ENCODE measurements around the gene DHX9. TPM values are rescaled to one million over a fixed set of nuclear protein-coding genes. Genes with fewer than 3 reads are reported as not detected.

The DHX9 gene
- total RNA-seq, 1 donor from 2014 or later = 88.6 TPM

DNA sequence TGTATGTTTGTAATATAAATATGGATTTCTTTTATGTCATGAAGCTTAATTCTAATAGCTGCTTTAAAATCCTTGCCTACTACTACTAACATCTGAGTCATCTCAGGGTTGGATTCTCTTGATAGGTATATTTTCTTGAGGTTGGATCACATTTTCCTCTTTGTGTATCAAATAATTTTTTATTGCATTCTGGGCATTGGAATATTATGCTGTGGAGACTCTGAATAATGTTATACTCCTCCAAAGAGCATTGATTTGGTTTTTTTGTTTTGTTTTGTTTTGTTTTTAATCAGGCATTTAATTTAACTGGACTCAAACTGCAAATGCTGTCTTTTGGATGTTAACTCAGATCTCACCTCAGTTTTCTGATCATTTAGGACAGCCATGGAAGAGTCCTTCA lies 8.0 kb downstream of the DHX9 start:
- TF ChIP-seq, protein P1, sequence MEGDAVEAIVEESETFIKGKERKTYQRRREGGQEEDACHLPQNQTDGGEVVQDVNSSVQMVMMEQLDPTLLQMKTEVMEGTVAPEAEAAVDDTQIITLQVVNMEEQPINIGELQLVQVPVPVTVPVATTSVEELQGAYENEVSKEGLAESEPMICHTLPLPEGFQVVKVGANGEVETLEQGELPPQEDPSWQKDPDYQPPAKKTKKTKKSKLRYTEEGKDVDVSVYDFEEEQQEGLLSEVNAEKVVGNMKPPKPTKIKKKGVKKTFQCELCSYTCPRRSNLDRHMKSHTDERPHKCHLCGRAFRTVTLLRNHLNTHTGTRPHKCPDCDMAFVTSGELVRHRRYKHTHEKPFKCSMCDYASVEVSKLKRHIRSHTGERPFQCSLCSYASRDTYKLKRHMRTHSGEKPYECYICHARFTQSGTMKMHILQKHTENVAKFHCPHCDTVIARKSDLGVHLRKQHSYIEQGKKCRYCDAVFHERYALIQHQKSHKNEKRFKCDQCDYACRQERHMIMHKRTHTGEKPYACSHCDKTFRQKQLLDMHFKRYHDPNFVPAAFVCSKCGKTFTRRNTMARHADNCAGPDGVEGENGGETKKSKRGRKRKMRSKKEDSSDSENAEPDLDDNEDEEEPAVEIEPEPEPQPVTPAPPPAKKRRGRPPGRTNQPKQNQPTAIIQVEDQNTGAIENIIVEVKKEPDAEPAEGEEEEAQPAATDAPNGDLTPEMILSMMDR (IDR thresholded peaks at IDR 0.05) = no peak
- TF ChIP-seq POLR2AphosphoS5 (IDR thresholded peaks at IDR 0.05; ENCODE audit: insufficient read depth in 1 of 2, low read depth in 1 of 2) (no peak), POLR2A (IDR thresholded peaks at IDR 0.05) (no peak)
- peaks cover 0 to 73% of the 10 kb centered on the region in 2 donors for H3K36me3 ChIP-seq
- intact Hi-C loops (cut with DNase I) = no loop called here
- H3K9me3 ChIP-seq = no peaks in the 10 kb centered on the region
- no peak for DNase-seq (ENCODE audit: extremely low spot score in 2 of 2)
- H3K4me3 ChIP-seq = no peak overlapping the region
- H3K27me3 ChIP-seq = no peaks in the 10 kb centered on the region
- no peak overlapping the region for H3K27ac ChIP-seq
- peaks cover 38% of the 10 kb centered on the region for H3K4me1 ChIP-seq

DNA sequence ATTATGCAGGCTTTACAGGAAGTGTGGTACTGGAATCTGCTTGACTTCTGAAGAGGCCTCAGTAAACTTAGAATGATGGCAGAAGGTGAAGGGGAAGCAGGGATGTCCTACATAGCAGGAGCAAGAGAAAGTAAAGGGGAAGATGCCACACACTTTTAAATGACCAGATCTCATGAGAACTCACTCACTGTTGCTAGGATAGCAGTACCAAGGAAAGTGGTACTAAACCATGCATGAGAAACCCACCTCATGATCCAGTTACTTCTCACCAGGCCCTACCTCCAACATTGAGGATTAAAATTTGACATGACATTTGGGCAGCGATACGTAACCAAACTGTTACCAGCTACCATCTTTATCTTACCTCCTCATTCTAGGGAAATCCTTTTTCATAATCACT lies 9.6 kb downstream of the DHX9 start:
- no peak overlapping the region for H3K4me3 ChIP-seq
- no peak for DNase-seq (ENCODE audit: extremely low spot score in 2 of 2)
- no peaks in the 10 kb centered on the region for H3K27me3 ChIP-seq
- intact Hi-C loops (cut with DNase I) = no loop called here
- no peak overlapping the region for H3K27ac ChIP-seq
- peaks cover 22% of the 10 kb centered on the region for H3K4me1 ChIP-seq
- H3K36me3 ChIP-seq = peaks cover 0 to 84% of the 10 kb centered on the region in 2 donors
- TF ChIP-seq POLR2A (IDR thresholded peaks at IDR 0.05) (no peak), POLR2AphosphoS5 (IDR thresholded peaks at IDR 0.05; ENCODE audit: insufficient read depth in 1 of 2, low read depth in 1 of 2) (no peak)
- TF ChIP-seq, protein P1 (IDR thresholded peaks at IDR 0.05) = no peak
- no peaks in the 10 kb centered on the region for H3K9me3 ChIP-seq

DNA sequence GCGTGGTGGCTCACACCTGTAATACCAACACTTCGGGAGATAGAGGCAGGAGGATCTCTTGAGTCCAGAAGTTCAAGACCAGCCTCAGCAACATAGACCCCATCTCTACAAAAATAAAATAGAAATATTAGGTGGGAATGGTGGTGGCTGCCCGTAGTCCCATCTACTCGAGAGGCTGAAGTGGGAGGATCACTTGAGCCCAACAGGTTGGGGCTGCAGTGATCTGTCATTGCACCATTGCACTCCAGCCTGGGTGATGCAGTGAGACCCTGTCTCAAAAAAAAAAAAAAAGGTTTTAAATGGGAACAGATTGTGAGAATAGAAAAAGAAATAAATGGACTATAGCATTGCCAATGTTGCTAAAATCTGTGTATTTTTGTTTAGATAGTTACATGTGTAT lies 11.2 kb downstream of the DHX9 start:
- H3K4me3 ChIP-seq = no peak overlapping the region
- TF ChIP-seq POLR2AphosphoS5 (IDR thresholded peaks at IDR 0.05; ENCODE audit: insufficient read depth in 1 of 2, low read depth in 1 of 2) = no peak
- TF ChIP-seq, protein P1 (IDR thresholded peaks at IDR 0.05) = no peak
- no peak for TF ChIP-seq POLR2A (IDR thresholded peaks at IDR 0.05)
- peaks cover 0 to 86% of the 10 kb centered on the region in 2 donors for H3K36me3 ChIP-seq
- DNase-seq (ENCODE audit: extremely low spot score in 2 of 2) = no peak
- peaks cover 9% of the 10 kb centered on the region for H3K4me1 ChIP-seq
- H3K27ac ChIP-seq = no peak overlapping the region
- H3K27me3 ChIP-seq = no peaks in the 10 kb centered on the region
- intact Hi-C loops (cut with DNase I) = no loop called here
- no peaks in the 10 kb centered on the region for H3K9me3 ChIP-seq

DNA sequence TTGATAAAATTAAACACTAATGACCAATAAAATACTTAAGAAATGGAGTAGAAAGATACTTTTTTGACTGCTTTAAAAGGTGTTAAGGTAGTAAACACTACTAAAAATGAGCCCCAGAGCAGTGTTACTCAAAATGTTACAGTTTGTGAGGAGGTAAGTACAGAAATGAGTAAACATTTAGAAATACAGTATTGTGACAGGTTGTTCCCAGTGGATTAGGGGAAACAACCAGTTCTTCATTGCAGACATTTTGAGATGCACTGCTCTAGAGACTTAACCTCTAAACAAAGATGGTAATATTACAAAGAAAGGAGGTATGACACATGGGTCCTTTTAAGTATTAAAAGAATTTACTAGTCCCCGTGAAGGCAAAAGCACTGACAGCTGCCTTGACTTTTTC lies 12.7 kb downstream of the DHX9 start:
- TF ChIP-seq, protein P1 (IDR thresholded peaks at IDR 0.05) = no peak
- TF ChIP-seq POLR2A (IDR thresholded peaks at IDR 0.05) (no peak), POLR2AphosphoS5 (IDR thresholded peaks at IDR 0.05; ENCODE audit: insufficient read depth in 1 of 2, low read depth in 1 of 2) (no peak)
- Histone ChIP-seq H3K4me1 (peaks cover 9% of the 10 kb centered on the region), H3K4me3 (no peak overlapping the region), H3K27ac (no peak overlapping the region), H3K9me3 (no peaks in the 10 kb centered on the region), H3K27me3 (no peaks in the 10 kb centered on the region), H3K36me3 (peaks cover 0 to 89% of the 10 kb centered on the region in 2 donors)
- no peak for DNase-seq (ENCODE audit: extremely low spot score in 2 of 2)
- intact Hi-C loops (cut with DNase I) = no loop called here

DNA sequence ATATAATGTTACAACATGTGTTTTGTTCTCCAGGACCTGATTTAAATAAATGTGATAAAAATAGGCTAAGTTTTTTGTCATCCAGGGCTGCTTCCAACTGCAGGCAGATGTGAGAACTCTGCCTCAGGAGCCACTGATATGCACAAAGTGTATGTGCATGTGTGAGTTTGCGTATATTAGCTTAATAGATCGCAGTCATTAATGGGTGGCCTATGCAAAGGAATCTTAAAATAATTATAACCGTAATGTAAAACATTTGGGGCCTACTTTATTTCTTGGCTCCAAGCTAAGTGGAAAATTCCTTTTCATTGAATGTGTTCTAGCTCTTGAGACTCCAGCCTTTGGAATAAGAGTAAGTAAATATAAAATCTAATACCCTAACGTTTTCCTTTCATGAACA lies 16.8 kb downstream of the DHX9 start:
- no peak overlapping the region for H3K27ac ChIP-seq
- no peak overlapping the region for H3K4me3 ChIP-seq
- DNase-seq (ENCODE audit: extremely low spot score in 2 of 2) = no peak
- H3K4me1 ChIP-seq = no peaks in the 10 kb centered on the region
- intact Hi-C loops (cut with DNase I) = no loop called here
- H3K9me3 ChIP-seq = no peaks in the 10 kb centered on the region
- H3K27me3 ChIP-seq = no peaks in the 10 kb centered on the region
- peaks cover 0 to 98% of the 10 kb centered on the region in 2 donors for H3K36me3 ChIP-seq
- TF ChIP-seq POLR2A (IDR thresholded peaks at IDR 0.05) (no peak), POLR2AphosphoS5 (IDR thresholded peaks at IDR 0.05; ENCODE audit: insufficient read depth in 1 of 2, low read depth in 1 of 2) (no peak)
- TF ChIP-seq, protein P1 (IDR thresholded peaks at IDR 0.05) = no peak

Data from vagina (tissue), 2 donors.